ENCODE measurements around the gene SLFNL1. TPM values are rescaled to one million over a fixed set of nuclear protein-coding genes. Genes with fewer than 3 reads are reported as not detected.

SLFNL1 gene
- total RNA-seq, 1 donor from 2014 or later, result 0.30 TPM

DNA sequence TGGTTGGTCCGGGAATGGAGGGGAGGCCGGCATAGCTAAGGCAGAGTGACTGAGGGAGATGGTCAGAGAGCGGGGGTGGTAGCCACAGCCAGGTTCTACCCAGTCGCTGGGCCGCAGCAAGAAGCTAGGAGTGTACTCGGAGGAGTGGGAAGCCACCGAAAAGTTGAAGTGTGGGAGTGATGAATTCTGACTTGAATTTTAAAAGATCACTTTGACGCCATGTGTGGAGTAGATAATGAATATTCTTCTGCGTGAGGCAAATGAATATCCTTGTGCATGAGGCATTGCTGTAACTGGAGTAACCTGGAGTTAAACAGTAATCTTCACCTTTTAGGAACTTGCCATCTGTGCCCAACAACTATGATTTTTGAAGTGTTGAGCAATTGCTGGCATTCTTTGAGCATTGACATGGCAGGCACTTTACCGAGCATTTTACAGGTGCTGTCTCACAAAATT, 35.2 kb downstream of the SLFNL1 start:
- no peak for DNase-seq

DNA sequence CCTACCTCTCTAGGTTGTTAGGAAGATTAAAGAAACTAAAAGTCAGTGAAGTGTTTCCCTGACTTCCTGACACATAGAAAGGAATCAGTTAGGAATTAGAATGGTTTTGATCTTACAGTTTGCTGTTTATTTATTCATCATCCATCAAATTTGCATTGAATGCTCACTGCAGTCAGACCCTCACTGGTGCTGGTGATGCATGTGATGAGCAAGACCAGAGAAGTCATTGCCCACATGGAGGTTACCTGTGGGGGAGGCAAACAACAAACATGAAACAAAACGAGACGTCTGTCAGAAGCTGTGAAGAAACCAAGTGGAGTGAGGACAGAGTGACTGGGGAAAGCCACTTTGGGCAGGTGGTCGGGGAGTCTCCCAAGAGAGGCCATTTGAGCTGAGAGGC, 35.6 kb downstream of the SLFNL1 start:
- DNase-seq, result no peak

DNA sequence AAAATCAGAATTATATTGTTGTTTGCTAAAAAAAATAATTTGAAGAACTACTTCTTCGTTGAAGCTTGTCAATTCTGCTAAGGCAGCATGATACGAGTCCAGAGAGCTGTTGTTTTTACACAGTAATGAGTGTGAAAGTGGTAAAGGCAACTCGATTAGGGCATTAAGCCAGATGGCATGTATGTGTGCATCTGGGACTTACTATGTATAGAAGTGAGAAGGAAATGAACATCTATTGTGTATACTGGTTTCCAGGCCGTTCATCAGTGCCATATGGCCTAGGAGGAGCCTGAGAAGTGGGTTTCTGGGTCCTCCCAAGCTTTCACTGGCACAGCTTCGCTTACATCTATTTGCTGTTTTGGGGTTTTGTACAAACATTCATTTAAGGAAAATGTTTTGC, 36.4 kb downstream of the SLFNL1 start:
- peak; percentile 33 for DNase-seq

DNA sequence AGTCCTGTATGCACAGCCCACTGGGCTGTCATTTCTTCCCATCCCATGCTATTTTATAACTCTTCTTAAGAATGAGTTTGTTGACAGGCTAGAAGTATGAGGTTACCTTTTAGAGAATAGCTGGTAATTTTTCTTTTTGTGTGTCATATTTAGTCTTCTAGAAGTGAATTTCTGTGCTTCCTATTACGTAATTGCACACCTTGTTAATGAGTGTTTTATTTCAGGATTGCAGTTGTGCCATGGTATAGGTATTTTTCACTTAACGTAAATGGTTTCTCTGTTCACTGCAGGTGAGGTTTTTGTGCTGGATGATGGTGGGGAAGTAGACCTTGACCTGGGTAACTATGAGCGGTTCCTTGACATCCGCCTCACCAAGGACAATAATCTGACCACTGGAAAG, 37.0 kb downstream of the SLFNL1 start:
- no peak for DNase-seq

DNA sequence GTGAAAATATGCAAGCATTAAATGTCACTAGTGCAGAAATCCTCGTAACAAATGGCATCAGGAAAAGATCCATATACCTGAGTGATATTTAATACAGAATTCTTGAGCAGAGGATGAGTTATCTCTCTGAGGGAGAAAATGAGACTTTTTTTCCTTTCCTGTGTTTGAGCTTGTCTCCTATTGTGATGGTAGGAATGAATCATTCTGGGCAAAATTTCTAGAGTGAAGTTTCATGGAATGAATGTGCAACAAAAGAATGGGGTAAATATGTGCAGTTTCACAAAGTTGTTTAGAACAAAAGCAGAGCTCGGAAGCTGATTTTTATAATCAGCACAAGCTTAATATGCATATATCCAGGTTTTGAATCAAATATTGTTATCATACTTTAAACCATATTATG, 37.5 kb downstream of the SLFNL1 start:
- DNase-seq, result peak; percentile 43

DNA sequence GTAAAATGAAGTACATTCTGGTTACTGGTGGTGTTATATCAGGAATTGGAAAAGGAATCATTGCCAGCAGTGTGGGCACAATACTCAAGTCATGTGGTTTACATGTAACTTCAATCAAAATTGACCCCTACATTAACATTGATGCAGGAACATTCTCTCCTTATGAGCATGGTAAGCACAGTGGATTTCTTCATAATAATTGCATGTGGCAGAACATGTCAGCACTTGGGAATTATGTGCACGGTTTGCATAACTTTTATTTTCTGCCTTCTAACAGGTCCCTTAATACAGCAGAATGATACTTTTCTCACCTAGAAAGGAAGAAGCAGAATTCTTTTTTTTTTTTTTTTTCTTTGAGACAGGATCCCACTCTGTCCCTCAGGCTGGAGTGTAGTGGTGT, 38.2 kb downstream of the SLFNL1 start:
- DNase-seq, result no peak

DNA sequence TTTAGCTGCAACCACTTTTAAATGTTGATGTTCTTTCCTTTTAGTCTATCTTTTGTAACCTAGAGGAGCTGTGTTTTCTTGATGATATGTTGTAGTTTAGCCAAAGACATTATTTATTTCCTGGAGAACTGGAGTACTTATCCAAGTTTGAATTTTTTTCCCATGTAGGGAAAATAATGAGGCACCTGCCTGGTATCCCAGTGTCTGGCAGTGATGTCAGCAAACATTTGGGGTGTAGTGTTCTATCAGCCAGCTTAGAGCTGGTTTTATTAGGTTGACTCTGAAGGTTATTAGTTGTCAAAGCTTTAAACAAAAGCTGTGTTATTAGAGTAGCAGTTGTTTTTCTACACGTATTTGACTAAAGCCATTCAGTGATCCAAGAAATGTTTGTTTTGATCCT, 38.8 kb downstream of the SLFNL1 start:
- no peak for DNase-seq

DNA sequence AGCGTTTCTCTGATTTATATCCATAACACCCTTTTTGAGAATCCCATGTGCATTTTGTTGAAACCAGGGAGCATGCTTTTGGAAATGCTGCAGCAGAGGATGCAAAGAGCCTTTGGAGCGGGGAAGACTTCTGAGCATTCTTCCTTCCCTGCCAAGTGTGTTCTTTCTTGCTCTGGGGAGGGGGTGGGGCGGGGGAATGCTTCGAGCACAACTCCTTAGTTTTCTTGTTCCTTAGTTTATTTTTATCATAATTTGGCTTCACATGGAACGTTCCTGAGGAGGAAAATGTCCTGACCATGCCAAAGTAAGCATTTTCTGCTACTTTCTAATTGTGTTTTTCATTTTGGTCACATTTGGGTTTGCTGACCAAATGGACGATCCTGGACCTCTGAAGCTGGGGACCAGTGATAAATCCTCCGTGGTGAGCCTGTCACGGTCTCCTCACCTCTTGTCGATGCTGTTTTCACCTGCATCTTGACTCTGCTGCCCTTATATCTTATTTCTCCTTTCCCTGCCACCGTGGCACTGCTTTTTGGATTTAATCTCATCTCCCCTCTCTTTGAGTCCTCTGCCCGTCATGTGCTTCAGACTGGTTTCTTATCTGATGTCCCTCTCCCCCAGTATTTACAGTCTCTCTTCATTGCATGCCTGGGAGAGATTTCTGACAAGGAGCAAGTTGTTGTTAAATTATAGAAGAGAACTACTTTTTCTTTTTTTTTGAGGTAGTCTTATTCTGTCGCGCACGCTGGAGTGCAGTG, 39.7 kb downstream of the SLFNL1 start:
- peak; percentile 57 for DNase-seq

DNA sequence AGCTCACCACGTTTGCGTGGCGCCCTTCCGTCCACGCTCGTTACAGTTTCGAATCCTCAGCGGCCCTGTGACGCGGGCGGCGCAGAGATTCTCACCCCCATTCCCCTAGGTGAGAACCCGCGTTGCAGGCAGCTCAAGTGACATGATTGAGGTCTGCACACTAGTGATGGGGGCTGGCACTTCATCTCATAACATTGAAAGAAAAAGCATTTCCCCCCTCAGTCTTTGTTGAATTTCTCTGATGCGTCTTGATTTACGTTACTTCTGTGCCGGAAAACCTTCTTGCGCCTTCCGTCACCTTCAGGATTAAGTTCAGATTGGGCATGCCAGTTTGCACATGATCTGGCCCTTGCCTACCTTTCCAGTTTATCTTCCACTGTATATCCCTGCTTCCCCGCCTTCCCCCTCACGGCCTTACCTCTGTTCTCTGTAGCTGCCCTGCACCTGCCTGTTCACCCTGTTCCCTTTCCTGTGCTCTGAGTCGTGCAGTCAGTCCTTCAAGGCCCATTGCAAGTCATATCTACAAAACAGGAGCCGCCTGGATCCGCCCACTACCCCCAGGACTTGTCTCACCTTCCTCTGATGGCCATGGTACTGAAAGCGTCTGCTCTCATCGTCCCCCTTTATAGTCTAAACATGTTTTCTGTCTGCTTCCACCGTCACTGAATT, 40.9 kb downstream of the SLFNL1 start:
- DNase-seq, result no peak

DNA sequence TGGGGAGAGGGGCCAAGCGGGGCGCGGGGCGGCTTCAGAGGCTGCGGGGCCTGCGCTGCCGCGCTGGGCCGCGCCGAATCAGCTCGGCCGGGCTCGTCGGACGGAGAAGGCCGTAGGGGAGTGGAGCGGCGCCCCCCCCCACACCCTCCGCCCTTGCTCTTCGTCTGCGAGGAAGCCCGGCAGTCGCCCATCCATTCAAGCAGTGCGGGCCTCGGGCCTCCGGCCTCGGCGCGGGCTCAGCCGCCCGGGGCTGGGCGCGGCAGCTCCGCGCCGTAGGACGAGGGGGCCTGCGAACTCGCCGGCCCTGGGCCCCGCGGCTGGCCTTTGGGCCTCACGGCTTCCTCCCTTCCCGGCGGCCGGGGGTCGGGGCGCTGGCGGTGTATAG, 41.5 kb downstream of the SLFNL1 start:
- no peak for DNase-seq

DNA sequence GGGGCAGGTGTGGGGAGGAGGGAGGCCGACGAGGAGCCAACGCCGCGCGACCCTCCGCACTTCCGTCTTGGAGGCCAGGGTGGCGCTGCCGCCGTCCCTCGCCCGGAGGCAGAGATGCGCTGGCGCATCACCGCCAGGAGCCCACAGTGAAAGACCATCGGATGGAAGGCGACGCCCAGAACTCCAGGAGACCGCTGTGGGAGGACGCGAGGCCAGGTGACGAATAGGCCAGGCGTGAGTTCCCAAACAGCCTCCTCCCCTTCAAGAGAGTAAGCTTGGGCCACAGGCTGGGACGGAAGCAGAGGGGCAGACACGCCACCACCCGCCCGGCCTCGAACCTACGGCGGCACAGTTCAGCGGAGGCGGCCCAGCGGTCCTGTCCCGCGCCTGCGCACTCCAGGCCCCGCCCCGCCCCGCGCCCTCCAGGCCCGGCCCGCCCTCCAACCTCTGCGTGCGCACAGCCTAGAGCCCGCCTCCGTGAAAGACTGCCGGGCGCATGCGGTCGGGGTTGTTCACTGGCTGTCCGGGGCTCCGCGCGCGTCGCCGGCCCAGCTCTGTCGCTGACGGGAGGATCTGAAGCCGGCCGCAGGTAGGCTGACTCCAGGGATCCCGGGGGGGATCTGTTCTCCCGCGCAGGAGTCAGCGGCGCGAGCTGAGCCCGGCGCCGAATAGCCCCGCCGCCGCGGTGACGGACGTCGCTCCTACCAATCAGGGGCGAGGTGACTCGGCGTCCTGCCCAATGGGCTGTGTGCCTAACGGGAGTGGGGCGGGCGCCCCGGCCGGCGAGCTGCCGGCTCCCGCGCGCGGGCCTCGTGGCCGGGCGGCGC, 42.1 kb downstream of the SLFNL1 start, which contains the start of gene CTPS1:
CTPS1 (plus strand) TSS at position 456 of the 827 bp plus-strand sequence. CDS start 3,595 bp downstream, outside the sequence.
- peak; percentile 95 for DNase-seq

DNA sequence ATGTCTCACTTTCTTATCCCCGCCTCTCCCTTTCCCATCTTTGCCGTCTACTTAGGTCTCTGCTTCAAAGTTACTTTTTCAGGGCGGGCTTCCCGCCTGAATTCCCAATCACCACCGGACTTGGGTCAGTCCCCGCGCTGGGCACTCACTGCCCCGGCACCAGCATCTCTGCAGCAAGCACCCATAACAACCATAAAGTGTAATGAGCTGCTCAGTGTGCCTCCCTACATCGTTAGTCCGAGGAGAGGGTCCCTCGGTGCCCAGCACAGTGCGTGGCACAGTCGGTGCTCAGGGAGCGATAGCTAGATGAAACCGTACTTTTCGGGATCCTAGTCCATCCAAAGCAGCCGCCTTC, 42.7 kb downstream of the SLFNL1 start:
- no peak for DNase-seq

DNA sequence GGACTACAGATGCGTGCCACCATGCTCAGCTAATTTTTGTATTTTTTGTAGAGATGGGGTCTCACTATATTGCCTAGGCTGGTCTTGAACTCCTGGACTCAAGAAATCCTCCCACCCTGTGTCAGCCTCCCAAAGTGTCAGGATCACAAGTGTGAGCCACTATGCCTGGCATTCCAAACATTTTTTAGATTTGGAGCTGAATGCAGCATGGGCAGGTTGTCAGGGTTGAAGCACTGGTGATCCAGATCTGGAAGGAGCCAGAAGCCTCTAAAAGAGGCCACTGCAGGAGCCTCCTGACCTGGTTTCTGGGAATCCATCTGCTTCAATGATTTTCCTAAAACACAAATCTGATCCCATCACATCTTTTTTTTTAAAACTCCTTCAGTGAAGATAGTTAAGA, 43.8 kb downstream of the SLFNL1 start:
- no peak for DNase-seq

DNA sequence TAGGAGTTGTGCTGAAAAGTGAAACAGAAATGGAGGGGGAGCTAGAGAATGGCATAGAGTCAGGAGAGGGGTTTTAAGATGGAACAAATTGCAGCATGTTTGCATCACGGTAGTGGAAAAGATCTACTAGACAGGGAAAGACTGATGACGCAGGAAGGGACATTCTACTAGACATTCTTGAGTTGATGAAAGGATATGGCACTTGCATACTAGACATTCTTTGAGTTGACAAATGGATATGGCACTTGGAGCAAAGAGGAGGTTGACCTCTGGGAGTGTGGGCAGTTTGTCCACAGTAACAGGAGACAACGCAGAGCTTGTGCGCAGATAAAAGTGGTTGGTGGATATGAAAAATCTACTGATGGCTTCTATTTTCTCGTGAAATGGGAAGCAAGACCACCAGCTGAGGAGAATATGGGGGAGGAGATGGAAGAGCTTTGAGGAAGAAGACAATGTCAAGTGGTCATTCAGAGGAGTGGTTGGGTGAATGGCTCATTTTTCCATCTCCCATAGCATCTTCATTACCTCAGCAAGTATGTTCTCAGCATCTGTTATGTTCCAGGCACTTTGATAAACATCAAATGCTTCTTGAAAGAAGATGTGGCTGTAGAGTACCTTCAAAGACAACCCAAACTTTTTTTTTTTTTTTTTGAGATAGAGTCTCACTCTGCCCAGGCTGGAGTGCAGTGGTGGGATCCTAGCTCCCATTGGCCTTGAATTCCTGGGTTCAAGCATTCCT, 44.4 kb downstream of the SLFNL1 start:
- no peak for DNase-seq

DNA sequence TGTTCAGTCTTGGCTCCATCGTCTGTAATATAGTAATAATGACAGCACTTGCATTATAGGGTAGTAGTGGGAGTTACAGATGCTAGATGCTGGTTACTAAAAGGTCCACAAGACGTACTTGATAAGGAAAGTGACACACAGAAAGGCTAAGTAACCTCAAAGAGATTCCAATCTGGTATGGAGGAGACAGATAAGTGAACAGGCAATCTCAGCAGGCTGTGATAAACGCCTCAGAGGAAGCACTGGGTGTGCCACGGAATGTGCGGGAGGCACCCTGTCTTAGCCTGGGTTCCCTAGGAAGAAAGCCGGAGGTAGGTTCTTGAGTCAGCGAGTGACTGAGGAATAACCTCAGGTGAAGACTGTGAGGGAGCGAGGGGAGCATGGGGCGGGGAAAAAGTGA, 46.6 kb downstream of the SLFNL1 start:
- DNase-seq, result no peak

DNA sequence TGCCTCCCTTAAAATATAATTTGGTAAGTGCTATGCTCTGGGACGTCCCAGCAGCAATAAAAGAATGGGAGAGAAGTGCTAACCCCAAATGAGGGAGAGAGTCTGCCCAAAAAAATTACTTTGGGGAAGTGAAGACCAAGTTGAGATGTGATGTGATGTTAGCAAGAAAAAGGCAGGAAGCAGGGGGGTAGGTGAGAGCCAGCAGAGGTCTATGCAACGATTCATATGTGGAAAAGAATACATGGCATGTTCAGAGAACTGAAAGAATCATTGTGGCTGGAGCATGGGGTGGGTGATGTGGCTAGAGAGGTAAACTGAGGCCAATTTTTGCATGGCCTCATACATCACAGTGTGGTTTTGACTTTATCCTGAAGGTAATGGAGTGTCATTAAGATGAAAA, 47.6 kb downstream of the SLFNL1 start:
- no peak for DNase-seq

DNA sequence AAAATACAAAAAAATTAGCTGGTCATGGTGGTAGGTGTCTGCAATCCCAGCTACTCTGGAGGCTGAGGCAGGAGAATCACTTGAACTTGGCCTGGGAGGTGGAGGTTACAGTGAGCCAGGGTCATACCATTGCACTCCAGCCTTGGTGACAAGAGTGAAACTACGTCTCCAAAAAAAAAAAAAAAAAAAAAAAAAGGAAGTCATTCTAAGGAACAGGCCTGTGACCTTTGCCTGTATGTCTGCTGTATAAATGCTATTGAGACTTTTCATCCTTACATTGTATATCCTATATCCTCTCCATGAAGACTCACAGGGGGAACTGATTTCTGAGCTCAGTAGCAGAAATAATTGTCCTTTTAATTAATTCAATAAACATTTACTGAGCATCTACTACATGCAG, 49.6 kb downstream of the SLFNL1 start:
- DNase-seq, result no peak

DNA sequence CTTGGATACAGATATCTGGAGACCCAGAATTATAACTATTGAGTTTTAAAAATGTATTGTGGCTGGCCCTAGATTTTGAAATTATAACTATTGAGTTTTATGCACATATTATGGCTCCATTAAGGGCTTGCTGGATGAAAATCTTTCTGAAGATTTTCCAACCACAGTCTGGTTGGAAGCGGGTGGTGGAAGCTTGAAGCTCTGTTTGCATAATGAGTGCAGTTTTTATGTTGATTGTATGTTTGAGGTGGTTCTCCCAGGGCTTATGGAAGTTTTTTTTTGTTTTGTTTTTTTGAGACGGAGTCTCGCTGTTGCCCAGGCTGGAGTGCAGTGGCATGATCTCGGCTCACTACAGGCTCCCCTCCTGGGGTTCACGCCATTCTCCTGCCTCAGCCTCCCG, 52.1 kb downstream of the SLFNL1 start:
- no peak for DNase-seq

DNA sequence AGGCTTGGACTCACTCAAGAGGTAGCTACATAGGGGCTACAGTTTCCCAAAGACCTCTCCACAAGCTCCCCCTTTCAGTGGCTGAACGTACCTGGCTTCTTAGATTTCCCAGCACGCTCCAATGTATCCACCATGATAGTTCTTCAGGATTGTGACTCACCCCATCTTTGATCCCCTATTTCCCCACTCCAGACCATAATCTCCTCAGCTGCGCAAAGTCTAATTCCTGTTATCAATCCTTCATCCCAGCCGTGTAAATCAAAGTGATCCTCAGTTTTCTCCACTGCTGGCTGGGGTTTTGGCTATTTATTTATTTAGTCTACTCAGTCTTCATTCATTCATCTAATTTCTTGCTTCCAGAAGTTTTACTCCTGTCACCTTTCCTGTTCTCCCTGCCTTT, 55.1 kb downstream of the SLFNL1 start:
- no peak for DNase-seq

Measured in skin of body (tissue), 2 donors.